DOHH2 (cell line): ENCODE measurements around the gene TMCC3.

ENCODE experiments used
- H3F3A ChIP-seq: fragments of 200-600 bp; sonication (generic), shearing (Covaris generic); 2 replicates; pipeline ENCODE4 v1.6.0; 2016; ENCODE audit warnings: antibody characterized with exemption, mild to moderate bottlenecking; ENCODE audit not compliant: control insufficient read depth, insufficient read depth
- H3K27ac ChIP-seq: fragments of 200-600 bp; sonication (generic); 2 replicates; pipeline ENCODE4 v1.5.1; 2014; ENCODE audit warnings: low read depth, mild to moderate bottlenecking, low read length, moderate library complexity
- H3K27me3 ChIP-seq: fragments of 200-600 bp; sonication (generic); 2 replicates; pipeline ENCODE4 v1.6.1; 2014; ENCODE audit warnings: mild to moderate bottlenecking, low read length, mixed read lengths; ENCODE audit not compliant: control insufficient read depth
- H3K36me3 ChIP-seq: fragments of 200-600 bp; sonication (generic); 2 replicates; pipeline ENCODE4 v1.6.1; 2014; ENCODE audit warnings: mild to moderate bottlenecking, low read length, moderate library complexity, mixed read lengths; ENCODE audit not compliant: control insufficient read depth
- H3K4me1 ChIP-seq: fragments of 200-600 bp; sonication (generic); 2 replicates; pipeline ENCODE4 v1.6.1; 2014; ENCODE audit warnings: mild to moderate bottlenecking, low read length, mixed read lengths; ENCODE audit not compliant: control insufficient read depth
- H3K4me2 ChIP-seq: fragments of 200-600 bp; sonication (generic); 2 replicates; pipeline ENCODE4 v1.6.0; 2014; ENCODE audit warnings: mild to moderate bottlenecking, low read length, moderate library complexity
- H3K4me3 ChIP-seq: fragments of 200-600 bp; sonication (generic); 2 replicates; pipeline ENCODE4 v1.5.1; 2014; ENCODE audit warnings: mild to moderate bottlenecking, low read length, mixed read lengths
- H3K79me2 ChIP-seq: fragments of 200-600 bp; sonication (generic); 2 replicates; pipeline ENCODE4 v1.6.1; 2014; ENCODE audit warnings: mild to moderate bottlenecking, low read length, mixed read lengths; ENCODE audit not compliant: control insufficient read depth
- H3K9me2 ChIP-seq: fragments of 200-600 bp; sonication (generic); replicated peaks from 2 replicates; pipeline ENCODE4 v1.6.1; 2014; ENCODE audit warnings: mild to moderate bottlenecking, low read length, mixed read lengths; ENCODE audit not compliant: control insufficient read depth
- H3K9me3 ChIP-seq: fragments of 200-600 bp; sonication (generic); 2 replicates; pipeline ENCODE4 v1.6.1; 2014; ENCODE audit warnings: antibody characterized with exemption, low read length, mixed read lengths; ENCODE audit not compliant: control insufficient read depth, insufficient read depth
- H4K20me1 ChIP-seq: fragments of 200-600 bp; sonication (generic); 2 replicates; pipeline ENCODE4 v1.6.0; 2014; ENCODE audit warnings: low read depth, mild to moderate bottlenecking, antibody characterized with exemption, low read length, moderate library complexity; ENCODE audit not compliant: control insufficient read depth, insufficient read depth
- EZH2phosphoT487 ChIP-seq: fragments of 200-600 bp; sonication (generic); IDR thresholded peaks from 2 replicates; pipeline ENCODE4 v1.6.1; 2017; ENCODE audit warnings: borderline replicate concordance, mild to moderate bottlenecking, antibody characterized with exemption, low read length, moderate library complexity, mixed read lengths
- TF ChIP-seq, protein P1 (sequence below): fragments of 200-600 bp; sonication (generic); IDR thresholded peaks from one replicate; pipeline ENCODE4 v1.5.1; 2014; ENCODE audit warnings: antibody characterized with exemption, mild to moderate bottlenecking, low read depth, low read length; ENCODE audit not compliant: poor library complexity, severe bottlenecking

Gene TMCC3

DNA sequence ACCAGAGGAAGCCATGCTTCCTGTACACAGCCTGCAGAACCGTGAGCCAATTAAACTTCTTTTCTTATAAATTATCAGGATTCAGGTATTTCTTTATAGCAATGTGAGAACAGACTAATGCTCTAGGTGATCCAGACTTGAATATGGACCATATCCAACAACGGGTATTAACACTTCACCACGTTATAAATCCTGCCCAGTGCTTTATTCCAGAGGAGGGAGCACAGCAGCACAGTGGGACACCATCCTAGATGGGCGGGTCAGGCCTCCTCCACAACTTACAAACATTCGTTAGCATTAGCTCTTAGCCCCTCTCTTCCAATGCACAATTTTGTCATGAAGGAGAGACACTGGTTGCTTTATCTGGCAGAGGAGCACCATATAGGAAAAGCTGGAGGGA lies 66.0 kb downstream of the TMCC3 start:
- no peak overlapping the region for H3K27ac ChIP-seq
- H3F3A ChIP-seq = no peaks in the 10 kb centered on the region
- H3K27me3 ChIP-seq = peaks cover 3% of the 10 kb centered on the region; the same call in 1 of the 2 replicates
- H3K4me2 ChIP-seq = no peak overlapping the region
- no peaks in the 10 kb centered on the region for H3K79me2 ChIP-seq
- no peak overlapping the region for H3K4me3 ChIP-seq
- H3K4me1 ChIP-seq = no peaks in the 10 kb centered on the region
- H3K9me3 ChIP-seq = no peaks in the 10 kb centered on the region
- H4K20me1 ChIP-seq = no peaks in the 10 kb centered on the region
- no peaks in the 10 kb centered on the region for H3K36me3 ChIP-seq
- no peaks in the 10 kb centered on the region for H3K9me2 ChIP-seq
- TF ChIP-seq EZH2phosphoT487 = no peak
- TF ChIP-seq, protein P1, sequence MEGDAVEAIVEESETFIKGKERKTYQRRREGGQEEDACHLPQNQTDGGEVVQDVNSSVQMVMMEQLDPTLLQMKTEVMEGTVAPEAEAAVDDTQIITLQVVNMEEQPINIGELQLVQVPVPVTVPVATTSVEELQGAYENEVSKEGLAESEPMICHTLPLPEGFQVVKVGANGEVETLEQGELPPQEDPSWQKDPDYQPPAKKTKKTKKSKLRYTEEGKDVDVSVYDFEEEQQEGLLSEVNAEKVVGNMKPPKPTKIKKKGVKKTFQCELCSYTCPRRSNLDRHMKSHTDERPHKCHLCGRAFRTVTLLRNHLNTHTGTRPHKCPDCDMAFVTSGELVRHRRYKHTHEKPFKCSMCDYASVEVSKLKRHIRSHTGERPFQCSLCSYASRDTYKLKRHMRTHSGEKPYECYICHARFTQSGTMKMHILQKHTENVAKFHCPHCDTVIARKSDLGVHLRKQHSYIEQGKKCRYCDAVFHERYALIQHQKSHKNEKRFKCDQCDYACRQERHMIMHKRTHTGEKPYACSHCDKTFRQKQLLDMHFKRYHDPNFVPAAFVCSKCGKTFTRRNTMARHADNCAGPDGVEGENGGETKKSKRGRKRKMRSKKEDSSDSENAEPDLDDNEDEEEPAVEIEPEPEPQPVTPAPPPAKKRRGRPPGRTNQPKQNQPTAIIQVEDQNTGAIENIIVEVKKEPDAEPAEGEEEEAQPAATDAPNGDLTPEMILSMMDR = no peak

DNA sequence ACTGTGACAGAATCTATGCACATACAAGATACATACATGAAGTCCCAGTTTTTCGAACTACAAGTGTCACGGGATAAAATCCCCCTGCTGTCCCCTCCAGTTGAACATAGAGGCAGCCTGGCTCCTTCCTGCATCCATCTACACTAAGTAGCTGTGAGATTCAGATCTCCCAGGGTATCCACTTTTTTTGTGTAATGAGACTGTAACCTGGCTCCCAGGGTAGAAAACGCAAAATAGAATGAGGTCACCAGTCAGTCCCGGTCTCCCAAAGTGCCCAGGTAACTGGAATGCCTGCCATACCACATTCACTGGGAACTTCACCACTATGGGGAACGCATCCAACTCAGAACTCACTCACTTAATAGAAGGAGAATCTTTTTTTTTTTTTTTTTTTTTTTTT lies 67.8 kb downstream of the TMCC3 start:
- H3K4me1 ChIP-seq = no peaks in the 10 kb centered on the region
- H3K4me3 ChIP-seq = no peak overlapping the region
- H3K4me2 ChIP-seq = no peak overlapping the region
- peaks cover 3% of the 10 kb centered on the region; the same call in 1 of the 2 replicates for H3K27me3 ChIP-seq
- TF ChIP-seq, protein P1 = no peak
- no peak for TF ChIP-seq EZH2phosphoT487
- H4K20me1 ChIP-seq = no peaks in the 10 kb centered on the region
- no peaks in the 10 kb centered on the region for H3K36me3 ChIP-seq
- no peaks in the 10 kb centered on the region for H3K79me2 ChIP-seq
- H3F3A ChIP-seq = no peaks in the 10 kb centered on the region
- H3K27ac ChIP-seq = no peak overlapping the region
- no peaks in the 10 kb centered on the region for H3K9me2 ChIP-seq
- H3K9me3 ChIP-seq = no peaks in the 10 kb centered on the region

DNA sequence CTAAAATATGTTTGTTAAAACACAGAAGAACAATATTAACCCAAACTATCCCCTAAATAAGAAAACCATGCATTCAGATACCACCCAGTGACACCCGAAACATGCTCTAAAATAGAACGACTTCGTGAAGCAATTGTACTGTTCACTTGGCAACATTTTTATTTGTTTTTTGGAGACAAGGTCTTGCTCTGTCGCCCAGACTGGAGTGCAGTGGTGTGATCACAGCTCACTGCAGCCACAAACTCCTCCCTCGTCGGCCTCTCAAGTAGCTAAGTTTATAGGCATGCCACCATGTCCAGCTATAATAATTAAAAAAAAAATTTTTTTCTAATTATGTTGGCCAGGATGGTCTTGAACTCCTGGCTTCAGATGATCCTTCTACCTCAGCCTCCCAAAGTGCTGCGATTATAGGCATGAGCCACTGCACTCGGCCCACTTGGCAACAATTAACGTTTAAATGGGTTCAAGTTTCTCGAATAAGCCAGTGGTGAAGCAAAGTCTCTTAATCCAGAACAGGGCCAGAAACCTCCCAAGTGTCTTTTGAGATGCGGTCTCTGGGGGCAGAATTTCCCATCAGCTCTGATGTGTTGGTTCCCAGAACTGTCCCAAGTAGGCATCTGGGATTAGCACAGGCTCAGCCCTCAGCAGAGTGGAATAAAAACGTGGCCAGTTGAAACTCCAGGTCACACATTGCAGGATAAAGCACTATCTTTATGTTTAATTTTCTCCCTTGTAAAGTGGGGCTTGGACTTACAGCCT lies 74.5 kb downstream of the TMCC3 start:
- Histone ChIP-seq H3K27me3 (peaks cover 2% of the 10 kb centered on the region; the same call in 1 of the 2 replicates), H3K27ac (no peak overlapping the region), H3K4me1 (no peaks in the 10 kb centered on the region), H3K9me2 (no peaks in the 10 kb centered on the region), H3K4me3 (no peak overlapping the region), H3F3A (no peaks in the 10 kb centered on the region), H3K9me3 (no peaks in the 10 kb centered on the region), H3K36me3 (no peaks in the 10 kb centered on the region), H3K79me2 (no peaks in the 10 kb centered on the region), H3K4me2 (no peak overlapping the region), H4K20me1 (no peaks in the 10 kb centered on the region)
- TF ChIP-seq, protein P1 = no peak
- TF ChIP-seq EZH2phosphoT487 = no peak
